GM21529 (cell line): Measurements from ENCODE around the gene MAP3K7.

Experiments used
- ATAC-seq: cut with Tn5 transposase; IDR thresholded peaks from one replicate; pipeline ENCODE4 v1.9.1; 2021; ENCODE audit not compliant: unreplicated experiment

The MAP3K7 gene

DNA sequence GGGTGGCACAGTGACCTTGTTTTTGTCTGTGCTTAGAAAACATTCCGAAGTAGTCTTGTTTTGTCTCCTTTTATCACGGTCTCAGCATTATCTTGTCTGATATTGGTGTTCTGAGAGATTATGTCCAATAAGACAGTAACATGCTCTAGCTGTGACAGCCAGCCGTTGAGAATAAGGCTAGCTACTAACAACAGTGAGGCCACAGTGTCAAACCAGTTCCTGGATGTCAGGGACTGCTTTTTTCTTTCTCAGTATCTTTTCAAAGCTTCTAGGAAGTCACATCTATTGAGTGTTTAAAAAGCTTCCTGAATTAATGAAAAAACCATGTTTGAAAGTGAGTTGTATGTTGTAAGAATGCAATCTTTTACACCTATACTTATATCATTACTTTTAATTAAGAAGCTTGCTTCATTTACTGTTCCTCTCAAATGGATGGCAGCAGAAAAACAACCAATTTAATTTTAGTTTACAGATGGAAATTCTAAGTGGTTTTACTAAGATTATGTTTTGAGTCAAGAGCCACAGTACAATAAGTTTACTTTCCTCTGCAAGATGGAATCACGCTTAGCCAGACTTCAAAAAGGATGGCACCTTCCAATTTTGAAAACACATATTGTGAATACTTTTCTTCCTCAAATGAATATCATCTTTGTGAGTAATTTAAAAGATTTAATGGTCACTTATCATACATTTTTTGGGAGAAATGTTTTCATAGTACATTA lies 53.1 kb downstream of the MAP3K7 start:
- no peak for ATAC-seq

DNA sequence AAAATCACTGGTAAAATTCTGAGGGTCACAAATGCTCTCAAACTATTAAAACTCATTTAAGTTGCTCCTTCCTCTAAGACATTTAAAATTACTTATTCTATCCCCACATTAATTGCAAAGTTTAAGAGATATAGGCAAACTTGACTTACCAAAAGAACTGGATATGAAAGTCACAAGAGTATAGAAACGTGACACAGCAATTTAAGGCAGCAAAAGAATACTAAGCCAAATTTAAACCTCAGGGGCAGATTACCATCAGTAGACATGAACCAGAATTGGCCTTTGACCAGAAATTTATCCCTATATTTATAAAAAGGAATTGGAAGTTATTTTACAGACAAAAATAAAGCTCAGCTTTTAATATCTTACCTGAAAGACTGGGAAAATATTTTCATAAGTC lies 56.0 kb downstream of the MAP3K7 start:
- no peak for ATAC-seq

DNA sequence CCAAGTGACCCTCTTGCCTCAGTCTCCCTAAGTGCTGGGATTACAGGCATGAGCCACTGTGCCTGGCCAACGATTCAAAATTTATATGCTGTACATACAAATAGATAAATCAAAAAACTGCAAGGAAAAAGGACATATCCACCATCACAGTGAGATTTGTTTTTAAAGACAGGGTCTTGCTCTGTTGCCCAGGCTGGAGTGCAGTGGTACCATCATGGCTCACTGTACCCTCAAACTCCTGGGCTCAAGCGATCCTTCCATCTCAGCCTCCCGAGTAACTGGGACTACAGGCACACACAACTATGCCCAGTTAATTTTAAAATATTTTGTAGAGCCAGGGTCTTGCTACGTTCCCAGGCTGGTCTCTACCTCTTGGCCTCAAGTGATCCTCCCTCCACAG lies 61.5 kb downstream of the MAP3K7 start:
- no peak for ATAC-seq

DNA sequence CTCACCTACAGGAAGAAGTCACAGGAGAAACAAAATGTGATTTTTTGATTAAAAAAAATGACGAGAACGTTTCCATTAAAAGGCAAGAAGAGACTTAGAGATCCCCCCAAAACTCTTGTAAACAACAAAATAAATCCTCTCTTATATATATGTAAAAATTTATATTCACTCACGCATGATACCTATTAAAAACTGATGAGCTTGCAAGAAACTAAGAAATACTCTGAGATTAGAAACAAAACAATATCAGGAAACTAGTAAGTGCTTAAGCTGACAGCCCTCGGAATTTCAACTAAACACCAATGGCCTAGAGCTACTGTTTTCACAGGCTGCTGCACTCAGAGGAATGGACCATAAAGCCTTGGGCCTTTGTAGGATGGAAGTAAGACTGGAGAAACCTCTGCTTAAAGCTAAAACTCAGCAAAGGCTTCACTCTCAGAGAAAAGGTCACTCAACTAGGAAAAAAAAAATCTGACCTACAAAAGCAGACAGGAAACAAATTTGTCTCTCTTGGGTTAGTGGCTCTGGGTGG lies 63.0 kb downstream of the MAP3K7 start:
- ATAC-seq, result no peak

DNA sequence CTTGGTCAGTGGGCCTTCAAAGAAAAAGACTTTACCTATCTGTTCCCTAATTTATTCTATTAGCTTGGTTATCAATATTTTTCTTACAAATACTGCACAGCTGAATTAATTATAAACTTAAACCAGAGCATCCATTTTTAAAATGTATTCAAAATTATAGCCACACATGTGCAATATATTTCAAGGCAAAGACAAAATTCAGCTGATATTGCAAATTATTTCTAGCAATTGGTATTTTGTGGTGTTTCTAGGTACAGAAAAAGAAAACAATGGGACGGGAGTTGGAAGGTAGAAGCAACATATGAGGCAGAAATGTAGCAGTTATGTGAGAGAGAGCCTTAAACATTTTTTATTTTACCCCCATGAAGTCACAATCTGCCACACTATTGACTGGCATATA lies 64.9 kb downstream of the MAP3K7 start:
- ATAC-seq, result no peak

DNA sequence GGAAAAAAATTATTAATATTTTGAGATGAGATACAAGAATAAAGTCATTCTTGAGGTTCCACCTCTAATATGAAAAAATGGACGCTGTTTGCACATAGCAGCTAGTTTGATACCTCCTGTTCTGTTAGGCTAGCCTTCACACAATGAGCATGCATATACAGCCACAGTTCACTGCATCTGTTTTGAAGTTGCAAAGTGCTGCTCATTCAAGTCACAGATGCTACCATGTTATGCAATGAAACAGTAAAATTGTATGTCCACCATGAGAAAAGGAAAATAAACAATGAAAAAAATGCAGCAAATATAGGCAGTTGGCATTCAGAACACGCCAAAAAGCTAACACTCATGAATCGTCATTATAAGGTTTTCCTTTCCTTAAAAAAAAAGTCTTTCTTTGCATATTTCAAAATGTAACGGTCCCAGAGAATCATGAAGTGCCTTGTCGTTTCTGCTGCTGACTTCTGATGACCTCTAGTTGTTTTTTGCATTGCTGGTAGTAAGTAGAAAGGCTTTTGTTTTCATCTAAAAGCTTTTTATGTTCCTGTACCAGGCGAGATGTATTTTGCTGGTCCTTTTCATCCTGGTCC lies 70.7 kb downstream of the MAP3K7 start:
- ATAC-seq, result no peak

DNA sequence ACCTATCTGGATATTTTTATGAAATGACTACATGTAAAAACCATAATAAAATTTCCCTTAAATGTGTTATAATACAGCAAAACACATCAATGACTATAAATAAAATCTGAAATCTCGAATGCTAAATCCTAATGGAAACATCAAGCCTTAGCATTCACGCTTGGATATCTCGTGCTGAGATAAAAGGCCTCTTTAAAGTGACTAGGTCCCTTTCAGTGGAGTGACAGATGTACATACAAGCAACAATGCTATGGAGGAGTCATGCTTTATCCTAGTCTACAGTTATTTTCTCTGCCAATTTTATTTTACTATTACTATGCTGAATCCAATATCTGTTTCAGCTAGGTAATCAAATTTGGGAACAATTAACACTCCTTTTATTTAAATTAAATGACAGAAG lies 72.4 kb downstream of the MAP3K7 start:
- ATAC-seq, result no peak

DNA sequence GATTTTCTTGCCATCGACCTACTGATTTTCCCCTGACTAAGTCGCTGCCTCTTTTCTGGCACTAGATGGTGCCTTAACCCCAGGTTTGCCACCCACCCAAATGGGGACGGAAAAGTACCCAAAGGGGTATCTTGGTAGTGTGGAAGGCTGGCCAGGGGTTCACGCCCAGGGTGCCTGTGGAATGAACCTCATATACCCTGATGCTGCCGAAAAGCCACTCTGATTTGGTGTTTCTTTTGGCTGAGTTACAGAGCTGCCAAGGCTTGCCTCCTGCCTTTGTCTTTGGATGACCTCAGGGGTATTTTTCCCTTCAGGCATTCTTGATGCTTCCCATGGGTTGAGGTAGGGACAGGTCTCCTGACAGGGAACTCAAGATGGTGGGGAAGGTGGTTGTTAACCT lies 78.1 kb downstream of the MAP3K7 start:
- ATAC-seq, result no peak

DNA sequence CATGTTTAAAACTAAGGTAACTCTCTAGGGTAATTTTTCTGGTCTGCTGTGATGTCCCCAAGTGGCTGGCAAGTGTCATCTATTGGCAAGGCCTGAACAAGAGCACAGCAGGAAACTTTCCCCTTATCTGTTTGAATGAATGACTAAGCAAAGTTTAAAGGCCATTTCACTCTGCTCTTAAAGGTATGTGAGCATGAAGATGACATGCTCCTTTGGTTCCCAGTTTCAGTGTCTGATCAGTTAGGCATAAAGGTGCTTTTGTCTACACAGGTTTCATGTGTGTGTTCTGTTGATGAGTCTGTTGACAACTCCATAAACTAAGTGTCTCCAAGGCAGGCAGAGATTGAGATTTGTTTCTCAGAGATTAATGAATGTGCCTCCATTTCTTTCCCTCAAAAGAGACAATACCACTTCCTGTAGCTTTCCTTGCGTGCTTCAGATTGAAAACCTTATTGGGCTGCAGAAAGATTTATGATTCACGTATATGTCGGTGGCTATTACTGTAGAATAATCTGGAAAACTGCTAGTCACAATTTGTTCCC lies 83.9 kb downstream of the MAP3K7 start:
- ATAC-seq, result peak; percentile 72

DNA sequence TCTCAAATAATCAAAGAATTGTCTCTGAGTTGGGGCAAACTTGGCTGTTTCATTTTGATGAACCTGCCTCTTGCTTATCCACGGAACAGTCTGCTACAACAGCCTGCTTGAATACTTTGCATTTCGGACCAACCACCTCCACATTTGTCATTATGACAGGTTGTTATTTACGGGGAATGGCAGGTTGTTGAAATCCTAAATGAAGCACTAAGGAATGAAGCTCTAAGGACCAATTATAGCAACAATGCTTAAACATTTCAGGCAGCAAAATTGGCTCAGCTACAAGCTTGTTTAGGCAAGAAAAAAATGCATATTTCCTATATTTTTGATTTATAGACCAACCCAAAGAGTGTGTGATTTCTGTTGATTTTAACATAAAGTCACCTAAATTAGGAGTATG lies 84.5 kb downstream of the MAP3K7 start:
- no peak for ATAC-seq

DNA sequence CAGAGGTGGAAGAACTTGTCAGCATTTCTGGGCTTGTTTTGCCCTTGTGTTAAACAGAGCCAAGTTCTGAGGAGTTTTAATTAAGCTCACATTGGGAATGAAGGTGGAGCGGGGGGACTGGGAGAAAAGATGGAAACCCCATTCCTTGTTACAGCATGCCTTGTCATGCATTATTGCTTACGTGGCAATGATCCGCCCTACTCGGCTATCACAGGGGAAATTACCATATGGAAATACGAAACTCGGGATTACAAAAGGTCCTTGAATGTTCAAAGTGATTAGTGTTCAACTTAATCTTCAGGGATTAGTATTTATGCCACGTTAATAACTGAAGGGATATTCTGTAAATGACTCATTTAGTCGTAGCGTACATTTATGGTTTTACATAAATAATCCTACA lies 86.4 kb downstream of the MAP3K7 start:
- no peak for ATAC-seq

DNA sequence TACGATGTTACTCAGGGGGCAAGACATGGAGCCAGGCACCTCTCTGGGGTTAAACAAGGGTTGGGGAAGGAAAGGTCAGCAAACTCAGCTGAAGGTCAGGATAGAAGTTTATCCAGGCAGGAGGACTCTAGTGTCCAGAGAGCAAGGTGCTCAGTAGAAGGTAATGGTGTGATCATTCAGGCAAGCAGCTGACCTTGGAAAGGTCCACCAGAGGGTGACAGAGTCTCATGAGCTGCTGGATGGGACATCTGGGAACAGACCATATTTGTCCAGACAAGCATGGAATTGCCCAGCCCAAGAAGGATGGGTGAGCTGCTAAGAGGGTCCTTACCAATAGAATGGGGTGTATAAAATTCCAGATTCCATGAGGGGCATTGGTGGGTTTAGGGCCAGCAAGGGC lies 89.5 kb downstream of the MAP3K7 start:
- ATAC-seq, result no peak

DNA sequence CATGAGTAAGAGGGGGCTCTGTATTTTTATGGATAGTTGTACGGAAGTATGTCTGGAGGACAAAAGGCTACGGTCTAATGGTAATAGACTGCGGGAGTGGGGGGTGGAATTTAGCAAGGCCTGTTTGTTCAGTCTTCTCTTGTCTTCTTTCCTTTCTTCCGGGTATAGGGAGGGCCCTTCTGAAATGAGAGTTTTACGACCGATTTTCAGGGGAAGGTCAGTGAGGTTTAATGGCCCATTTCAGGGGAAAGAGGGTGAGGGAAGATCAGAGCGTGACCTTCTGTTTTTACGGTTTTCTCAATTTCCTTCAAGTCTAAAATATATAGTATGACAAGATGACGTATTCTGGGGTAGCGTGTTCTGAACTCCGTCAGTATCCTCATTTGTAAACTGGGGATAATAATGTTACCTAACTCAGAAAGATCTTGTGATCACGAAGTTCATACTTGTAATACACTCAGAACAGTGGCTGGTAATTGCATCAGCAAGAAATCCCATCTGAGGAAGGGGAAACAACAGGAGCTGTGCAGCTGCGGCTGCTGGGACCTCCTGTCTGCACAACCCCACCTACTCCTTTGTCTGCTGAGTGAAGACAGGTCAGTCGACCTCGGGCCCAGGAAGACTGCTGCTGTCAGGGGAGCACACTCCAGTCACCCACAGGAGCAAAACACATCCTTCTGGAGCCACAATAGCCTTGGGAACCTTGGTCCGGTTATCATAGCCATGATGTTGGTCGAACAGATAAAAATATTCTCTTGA lies 90.4 kb downstream of the MAP3K7 start:
- ATAC-seq, result no peak

DNA sequence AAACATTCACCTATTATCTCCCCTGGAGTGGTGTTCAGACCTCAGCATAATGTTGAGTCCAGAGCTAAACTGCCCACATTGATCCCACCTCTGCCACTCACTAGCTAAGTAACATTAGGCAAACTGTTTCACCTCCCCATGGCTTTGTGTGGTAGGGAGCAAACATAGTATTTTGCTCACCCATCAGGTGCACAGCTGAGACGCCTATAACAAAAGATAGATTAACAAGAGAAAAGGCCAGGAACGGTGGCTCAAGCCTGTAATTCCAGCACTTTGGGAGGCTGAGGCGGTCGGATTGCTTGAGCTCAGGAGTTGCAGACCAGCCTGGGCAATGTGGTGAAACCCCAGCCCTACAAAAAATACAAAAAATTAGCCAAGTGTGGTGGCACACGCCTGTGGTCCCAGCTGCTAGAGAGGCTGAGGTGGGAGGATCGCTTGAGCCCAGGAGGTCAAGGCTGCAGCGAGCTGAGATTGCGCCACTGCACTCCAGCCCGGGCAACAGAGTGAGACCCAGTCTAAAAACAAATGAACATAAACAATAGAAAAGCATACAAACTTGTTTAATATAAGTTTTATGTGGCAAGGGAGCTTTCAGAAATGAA lies 91.6 kb downstream of the MAP3K7 start:
- no peak for ATAC-seq

DNA sequence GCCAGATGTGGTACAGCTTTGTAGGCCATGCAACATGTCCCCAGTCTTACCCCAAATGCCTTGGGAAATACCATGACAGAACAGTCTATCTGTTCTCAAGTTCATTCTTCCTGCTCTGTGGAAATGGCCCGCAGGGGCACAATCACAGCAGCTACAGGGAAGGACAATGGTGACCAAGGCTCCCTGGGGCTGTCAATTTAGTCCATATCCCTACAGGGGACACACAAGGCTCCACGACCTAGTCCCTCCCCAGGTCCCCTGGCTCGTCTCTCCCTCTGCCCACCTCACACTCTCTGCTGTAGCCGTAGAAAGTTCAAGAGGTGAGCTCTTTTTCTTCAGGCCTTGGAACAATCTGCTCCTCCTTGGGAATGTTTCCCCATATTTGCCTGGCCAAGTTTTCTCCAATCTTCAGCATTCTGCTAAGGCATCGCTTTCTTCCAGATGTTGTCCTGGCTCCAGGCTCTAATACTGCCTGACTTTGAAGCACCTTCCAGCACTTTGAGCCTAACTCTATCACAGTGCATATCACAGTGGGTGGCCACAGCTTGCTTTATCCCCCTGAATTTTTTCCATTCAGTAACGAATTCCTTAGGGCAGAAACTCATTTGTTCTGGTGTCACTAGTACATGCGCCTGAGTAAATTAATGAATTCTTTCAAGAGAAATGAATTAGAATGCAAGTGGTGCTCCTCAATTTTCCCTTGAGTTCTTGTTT lies 92.6 kb downstream of the MAP3K7 start:
- ATAC-seq, result no peak

DNA sequence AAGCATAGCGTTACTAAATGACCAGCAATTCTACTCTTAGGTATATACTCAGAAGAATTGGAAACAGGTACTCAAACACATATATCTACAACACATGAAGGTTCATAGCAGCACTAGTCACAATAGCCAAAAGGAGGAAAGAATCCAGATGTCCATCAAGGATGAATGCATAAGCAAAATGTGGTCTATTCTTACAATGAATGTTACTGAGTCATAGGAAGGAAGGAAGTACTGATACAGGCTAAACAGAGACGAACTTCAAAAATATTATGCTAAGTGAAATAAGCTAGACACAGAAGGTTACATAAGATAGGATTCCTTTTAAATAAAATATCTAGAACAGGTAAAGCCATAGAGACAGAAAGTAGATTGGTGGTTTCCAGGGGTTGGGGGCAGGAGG lies 93.5 kb downstream of the MAP3K7 start:
- ATAC-seq, result no peak

DNA sequence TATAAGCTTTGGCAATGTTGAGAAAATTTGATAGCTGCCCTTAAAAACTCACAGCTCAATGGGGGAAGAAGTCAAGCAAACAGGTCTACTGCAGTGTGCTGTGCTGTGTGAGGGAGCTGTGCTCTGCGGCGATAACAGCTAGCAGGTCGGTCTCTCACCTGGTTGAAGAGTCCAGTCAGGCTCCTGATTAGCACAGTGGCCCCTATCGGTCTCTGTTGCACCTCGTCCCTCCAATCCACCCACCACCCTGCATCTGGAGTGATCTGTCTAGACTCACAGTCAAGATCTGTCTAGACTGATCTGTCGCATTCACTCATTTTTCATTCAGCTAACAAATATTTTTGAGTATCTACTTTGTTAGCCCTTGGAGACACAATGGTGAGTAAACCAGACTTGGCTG lies 94.1 kb downstream of the MAP3K7 start:
- ATAC-seq, result no peak

DNA sequence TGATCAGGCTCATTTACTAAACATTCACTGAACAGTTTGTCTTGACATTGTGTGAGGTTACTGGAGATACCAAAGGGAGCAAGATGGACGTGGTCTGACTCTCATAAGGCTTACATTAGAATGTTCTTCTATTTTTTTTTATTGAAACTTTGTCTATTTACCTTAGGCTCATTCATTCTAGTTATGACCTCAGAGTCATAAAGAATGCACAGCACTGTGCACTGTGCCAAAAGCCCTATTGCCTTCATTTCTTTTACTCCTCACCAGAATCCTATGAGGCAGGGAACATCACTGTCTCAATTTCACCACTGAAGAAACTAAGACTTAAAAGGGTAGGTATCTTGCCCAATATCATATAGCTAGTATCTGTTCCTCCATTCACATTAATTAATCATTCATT lies 94.5 kb downstream of the MAP3K7 start:
- no peak for ATAC-seq

DNA sequence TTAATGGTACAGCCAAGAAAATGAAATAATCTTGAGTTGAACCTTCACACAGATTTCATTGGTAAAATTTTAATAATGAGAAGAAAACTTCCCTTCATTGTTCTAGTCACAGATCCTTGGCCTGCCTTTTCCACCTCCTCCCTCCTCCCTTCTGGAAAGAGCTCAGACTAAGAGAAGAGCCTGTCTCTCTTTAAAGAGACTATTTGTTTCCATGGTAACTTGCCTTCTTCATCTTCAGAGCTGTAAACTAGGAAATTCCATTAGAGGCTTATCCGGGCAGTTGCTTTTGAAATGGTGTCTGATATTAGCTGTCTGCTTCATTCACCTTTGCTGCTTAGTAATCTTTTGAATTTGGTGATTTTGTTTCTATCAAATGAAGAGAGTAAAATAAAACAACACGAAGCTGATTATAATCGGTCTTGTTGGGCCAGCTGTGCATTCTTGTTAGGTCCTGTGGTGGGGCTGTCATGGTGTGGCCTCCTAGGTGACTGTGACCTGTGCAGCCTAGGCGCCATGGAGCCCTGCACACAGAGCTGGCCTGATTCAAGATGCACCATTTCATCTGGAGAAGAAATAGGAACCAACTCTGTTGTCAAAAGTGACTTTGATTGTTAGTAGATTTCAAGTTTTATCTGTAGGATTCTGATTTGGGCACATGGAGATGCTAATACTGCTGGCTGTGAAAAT lies 96.7 kb downstream of the MAP3K7 start:
- no peak for ATAC-seq

DNA sequence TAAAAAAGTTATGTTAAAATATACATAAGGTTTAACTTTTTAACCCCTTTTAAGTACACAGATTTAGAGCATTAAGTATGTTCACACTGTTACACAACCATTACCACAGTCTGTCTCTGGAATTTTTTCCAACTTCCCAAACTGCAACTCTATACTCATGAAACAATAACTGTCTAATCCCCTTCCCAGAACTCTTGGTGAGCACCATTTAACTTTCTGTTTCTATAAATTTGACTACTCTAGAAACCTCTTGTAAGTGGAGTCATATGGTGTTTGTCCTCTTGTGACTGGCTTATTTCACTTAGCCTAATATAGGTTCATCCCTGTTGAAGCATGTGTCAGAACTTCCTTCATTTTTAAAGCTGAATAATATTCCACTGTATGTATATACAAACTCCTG lies 98.1 kb downstream of the MAP3K7 start:
- no peak for ATAC-seq
